Small intestine (tissue), 7 donors: Measurements from ENCODE around the gene SEMG2. TPM values are rescaled to one million over a fixed set of nuclear protein-coding genes. Genes with fewer than 3 reads are reported as not detected.
A peak's percentile ranks its signal among the peaks of the same experiment; 100 is the strongest.

Experiments used
- DNase-seq, 2 donors: peaks; one replicate each; pipeline versions ENCODE4 v3.0.0 to v3.0.0-alpha.2; 2013
- FAIRE-seq: peaks from 2 replicates; lab custom pipeline; 2012; peaks lifted over from hg19 to GRCh38; lab: Jason Lieb, UNC
- H3K27ac ChIP-seq, 3 donors: one replicate each; pipeline ENCODE4 v1.5.1; 2013; ENCODE audit warnings: low read length in 2 of 3, mild to moderate bottlenecking in 2 of 3, control low read depth in 1 of 3, inconsistent platforms in 1 of 3, low read depth in 1 of 3, moderate library complexity in 1 of 3
- H3K27me3 ChIP-seq, 3 donors: one replicate each; pipeline ENCODE4 v1.6.1; 2013; ENCODE audit warnings: low read length in 3 of 3, inconsistent platforms in 1 of 3; ENCODE audit not compliant: control insufficient read depth in 3 of 3, insufficient read depth in 3 of 3
- H3K36me3 ChIP-seq, 3 donors: one replicate each; pipeline ENCODE4 v1.6.1; 2013; ENCODE audit warnings: low read length in 3 of 3, inconsistent platforms in 1 of 3, low read depth in 1 of 3, mild to moderate bottlenecking in 1 of 3, moderate library complexity in 1 of 3; ENCODE audit not compliant: control insufficient read depth in 3 of 3, insufficient read depth in 2 of 3
- H3K4me1 ChIP-seq, 3 donors: one replicate each; pipeline ENCODE4 v1.6.1; 2013; ENCODE audit warnings: low read length in 2 of 3, inconsistent platforms in 1 of 3, low read depth in 1 of 3, mild to moderate bottlenecking in 1 of 3, moderate library complexity in 1 of 3; ENCODE audit not compliant: control insufficient read depth in 3 of 3, insufficient read depth in 2 of 3
- H3K4me3 ChIP-seq, 3 donors: one replicate each; pipeline ENCODE4 v1.5.1; 2013; ENCODE audit warnings: low read length in 3 of 3, control low read depth in 1 of 3, inconsistent platforms in 1 of 3, low read depth in 1 of 3, mild to moderate bottlenecking in 1 of 3, moderate library complexity in 1 of 3
- H3K9me3 ChIP-seq, 2 donors: one replicate each; pipeline ENCODE4 v1.6.1; 2013; ENCODE audit warnings: low read depth in 1 of 2, low read length in 1 of 2; ENCODE audit not compliant: control insufficient read depth in 2 of 2, insufficient read depth in 1 of 2
- WGBS, 3 donors: extraction: QIAGEN DNeasy Blood & Tissue Kit; methylation state at CpG; one replicate each; pipeline ENCODE4 v1.1.7; 2013; 5-methylcytosine and 5-hydroxymethylcytosine counted together
- polyA plus RNA-seq, 4 donors: library from polyadenylated mRNA; stranded (reverse) in 3 of 4; unstranded in 1 of 4; fragments of 200-250 nt in 3 of 4; fragments of 120-200 nt in 1 of 4; gene quantifications; one replicate each; pipeline versions ENCODE4 v1.2.1 to v1.2.3, GENCODE V29; 2013
- donor health status: healthy with polysubstance abuse.
- donor health status: control.
- donor health status: control.
- donor health status: Bipolar disorder and iron deficiency.
- donor health status: healthy.

SEMG2 gene
- polyA plus RNA-seq, 4 donors: not detected

DNA sequence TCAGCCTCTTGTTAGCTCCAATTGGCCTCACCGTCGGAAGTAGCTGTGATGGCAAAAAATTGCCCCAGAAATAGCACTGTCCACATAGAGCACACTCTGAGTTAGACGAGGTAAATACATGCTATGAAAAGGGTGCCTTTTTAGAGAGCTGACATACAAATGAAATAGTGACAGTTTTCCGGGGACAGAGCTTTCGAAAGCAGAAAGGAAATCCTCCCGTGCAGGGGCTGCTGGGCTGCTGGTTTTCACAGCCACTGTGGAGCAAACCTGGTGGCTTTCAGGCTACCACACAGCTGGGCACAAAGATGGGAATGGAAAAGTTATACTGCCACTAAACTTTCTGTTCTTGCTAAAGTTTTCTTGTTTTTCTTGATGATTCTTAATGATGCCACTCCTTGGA lies 24.9 kb downstream of the SEMG2 start:
- DNase-seq: no peak
- Histone ChIP-seq H3K4me3 (no peak overlapping the region), H3K4me1 (no peaks in the 10 kb centered on the region), H3K9me3 (no peaks in the 10 kb centered on the region), H3K27me3 (peaks cover 0 to 16% (median 1%) of the 10 kb centered on the region in 3 donors), H3K36me3 (no peaks in the 10 kb centered on the region), H3K27ac (no peak overlapping the region)
- FAIRE-seq: no peak
- 54 to 65% (median 54%) methylated on average over 6 of the region's 6 CpGs for WGBS, 3 donors

DNA sequence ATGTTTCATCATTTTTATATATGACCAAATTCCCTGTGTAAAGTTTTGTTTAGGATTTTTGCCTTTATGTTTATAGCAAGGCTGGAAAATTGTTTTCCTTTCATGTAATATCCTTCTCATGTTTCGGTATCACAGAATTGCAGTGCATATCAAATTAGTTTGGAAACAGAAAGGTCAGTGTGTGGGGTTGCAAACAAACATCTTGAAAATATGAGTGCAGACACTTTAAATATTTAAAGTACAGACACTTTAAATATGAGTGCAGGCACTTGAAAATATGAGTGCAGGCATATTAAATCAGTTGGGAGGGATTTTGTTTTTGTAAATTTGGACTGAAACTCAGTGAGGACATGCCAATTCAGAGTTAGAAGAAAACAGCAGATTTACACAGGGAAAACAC lies 26.7 kb downstream of the SEMG2 start:
- H3K4me3 ChIP-seq: no peak overlapping the region
- no peak for DNase-seq
- H3K9me3 ChIP-seq: no peaks in the 10 kb centered on the region
- no peaks in the 10 kb centered on the region for H3K4me1 ChIP-seq
- peaks cover 0 to 21% (median 3%) of the 10 kb centered on the region in 3 donors for H3K27me3 ChIP-seq
- no peak for FAIRE-seq
- WGBS, 3 donors: 26 to 65% (median 64%) methylated on average over 1 of the region's 1 CpG
- H3K36me3 ChIP-seq: no peaks in the 10 kb centered on the region
- H3K27ac ChIP-seq: no peak overlapping the region

DNA sequence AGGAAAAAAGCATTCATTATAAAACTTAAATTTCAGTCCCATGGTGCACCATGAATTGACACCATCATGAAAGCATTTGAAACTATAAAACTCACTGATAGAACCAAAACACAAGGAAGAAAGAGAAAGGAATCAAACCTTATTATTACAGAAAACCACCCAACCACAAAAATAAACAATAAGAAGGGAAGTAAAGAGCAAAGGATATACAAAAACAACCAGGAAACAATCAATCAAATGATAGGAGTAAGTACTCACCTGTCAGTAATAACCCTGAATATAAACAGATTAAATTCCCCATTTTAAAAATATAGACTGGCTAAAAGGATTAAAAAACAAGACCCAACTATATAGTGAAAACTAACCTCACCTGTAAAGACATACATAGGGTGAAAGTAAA lies 27.4 kb downstream of the SEMG2 start:
- FAIRE-seq: no peak

DNA sequence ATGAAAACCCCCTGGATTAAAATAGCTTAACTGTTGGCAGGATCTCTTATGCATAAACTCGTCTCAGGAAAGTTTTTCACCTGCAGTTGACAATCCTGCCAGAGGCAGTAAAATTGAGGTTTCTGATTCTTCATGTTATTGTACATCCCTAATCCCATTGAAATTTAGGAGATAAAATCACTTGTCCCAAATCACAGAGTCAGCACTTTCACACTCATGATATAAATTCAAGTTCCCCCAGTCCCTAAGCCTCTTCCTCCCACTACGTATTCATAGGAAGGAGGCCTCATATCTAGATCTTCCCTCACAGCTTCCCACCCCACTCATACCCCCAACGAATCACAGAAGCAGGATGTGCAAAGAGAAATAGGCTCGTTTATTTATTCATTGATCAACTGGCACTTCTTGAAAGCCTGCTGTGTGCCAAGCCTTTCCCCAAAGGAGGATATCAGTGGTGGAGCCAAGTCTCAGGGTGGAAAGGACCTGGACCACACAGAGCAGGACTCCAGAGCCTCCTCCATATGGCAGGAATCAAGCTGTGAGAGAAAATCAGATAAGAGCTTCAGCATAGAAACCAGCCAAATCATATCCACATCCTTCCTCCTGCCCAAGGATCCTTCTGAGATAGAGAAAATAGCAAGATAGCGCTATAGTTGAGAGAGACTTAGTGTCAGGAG lies 30.8 kb downstream of the SEMG2 start:
- Histone ChIP-seq H3K9me3 (no peaks in the 10 kb centered on the region), H3K27ac (no peak overlapping the region), H3K4me3 (no peak overlapping the region), H3K4me1 (peaks cover 0 to 12% (median 0%) of the 10 kb centered on the region in 3 donors), H3K27me3 (peaks cover 0 to 11% (median 3%) of the 10 kb centered on the region in 3 donors), H3K36me3 (no peaks in the 10 kb centered on the region)
- FAIRE-seq (no peak), DNase-seq (no peak)
- WGBS, 3 donors: 52 to 64% (median 61%) methylated on average over 5 of the region's 5 CpGs

More for the DNA sequence above, 27.4 kb downstream of the SEMG2 start:
- no peak for DNase-seq
- Histone ChIP-seq H3K4me3 (no peak overlapping the region), H3K27ac (no peak overlapping the region), H3K27me3 (peaks cover 0 to 25% (median 3%) of the 10 kb centered on the region in 3 donors), H3K9me3 (no peaks in the 10 kb centered on the region), H3K4me1 (no peaks in the 10 kb centered on the region), H3K36me3 (no peaks in the 10 kb centered on the region)

DNA sequence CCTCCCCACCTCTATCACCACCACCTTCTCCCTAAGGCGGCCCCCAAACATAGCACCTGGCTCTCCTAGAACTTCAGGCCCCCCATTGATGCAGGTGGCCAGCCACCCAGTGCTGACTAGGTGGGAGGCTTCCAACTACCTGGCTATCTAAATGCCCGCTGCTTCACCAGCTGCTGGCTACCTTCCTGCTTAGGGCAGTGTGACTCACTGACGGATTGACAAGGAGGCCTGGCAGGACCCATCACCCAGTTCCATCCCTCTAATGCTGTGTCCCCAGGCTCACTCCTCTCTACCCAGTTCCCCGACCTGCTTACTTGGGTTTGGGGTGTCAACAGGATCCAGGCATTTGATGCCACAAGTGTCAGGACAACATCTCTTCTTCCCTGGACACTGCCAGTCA lies 32.1 kb downstream of the SEMG2 start:
- peaks cover 0 to 11% (median 3%) of the 10 kb centered on the region in 3 donors for H3K27me3 ChIP-seq
- H3K9me3 ChIP-seq: no peaks in the 10 kb centered on the region
- no peak overlapping the region for H3K4me3 ChIP-seq
- FAIRE-seq (no peak), DNase-seq (no peak)
- peaks cover 0 to 12% (median 0%) of the 10 kb centered on the region in 3 donors for H3K4me1 ChIP-seq
- no peak overlapping the region for H3K27ac ChIP-seq
- H3K36me3 ChIP-seq: no peaks in the 10 kb centered on the region
- 89 to 92% (median 92%) methylated on average over 4 of the region's 4 CpGs for WGBS, 3 donors

DNA sequence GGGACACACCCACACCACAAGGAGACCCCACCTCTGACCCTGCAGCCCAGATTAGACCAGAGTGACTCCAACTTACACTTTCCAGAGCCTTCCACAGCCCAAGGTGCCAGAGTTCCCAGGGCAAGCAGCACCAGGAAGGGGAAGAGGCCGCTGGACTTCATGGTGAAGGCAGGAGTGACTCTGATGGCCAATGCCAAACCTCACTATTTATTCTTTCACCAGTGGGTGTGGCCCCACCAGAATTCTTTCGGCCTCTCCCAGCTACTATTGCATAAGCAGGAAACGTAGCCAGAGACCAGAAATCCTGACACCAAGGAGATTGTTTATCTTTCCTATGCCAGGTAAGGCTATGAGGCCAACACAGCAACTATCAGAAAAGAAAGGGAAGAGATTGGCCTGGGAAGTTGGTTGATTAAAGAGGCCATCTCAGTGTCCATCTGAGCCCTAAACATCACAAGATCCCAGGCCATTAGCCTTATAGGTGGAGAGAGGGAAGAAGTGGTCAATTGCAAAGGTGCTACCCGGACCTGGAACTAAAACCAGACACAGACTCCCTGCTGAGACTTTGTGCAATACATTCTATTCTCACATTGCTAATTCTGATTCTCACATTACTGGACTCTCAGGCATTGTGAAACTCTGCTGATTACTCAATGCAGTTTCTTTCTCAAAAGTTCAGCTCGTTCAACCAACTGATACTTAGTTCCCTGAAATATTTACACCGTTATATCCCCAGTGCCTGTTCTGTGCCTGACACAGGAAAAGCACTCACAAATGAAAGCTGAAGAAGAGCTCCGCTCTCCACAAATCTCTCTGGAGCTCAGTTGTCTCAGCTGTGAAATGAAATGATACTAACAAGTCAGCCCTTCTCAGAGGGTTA lies 33.5 kb downstream of the SEMG2 start, which contains the start of gene SLPI:
TSS of gene SLPI (minus strand) at position 182 of the 880 bp plus-strand sequence. CDS start at position 161, 21 bp downstream.
- Histone ChIP-seq H3K27me3 (peaks cover 0 to 11% (median 4%) of the 10 kb centered on the region in 3 donors), H3K4me3 (no peak within 1 kb of the TSS), H3K4me1 (peaks cover 0 to 12% (median 0%) of the 10 kb centered on the region in 3 donors), H3K9me3 (no peaks in the 10 kb centered on the region), H3K27ac (peak within 1 kb of the TSS in 2 of 3 donors; percentile 45 to 68), H3K36me3 (no peaks in the 10 kb centered on the region)
- DNase-seq (peak; percentile 74 to 81), FAIRE-seq (no peak)
- WGBS, 3 donors: 32 to 33% (median 33%) methylated on average over 7 of the region's 7 CpGs

DNA sequence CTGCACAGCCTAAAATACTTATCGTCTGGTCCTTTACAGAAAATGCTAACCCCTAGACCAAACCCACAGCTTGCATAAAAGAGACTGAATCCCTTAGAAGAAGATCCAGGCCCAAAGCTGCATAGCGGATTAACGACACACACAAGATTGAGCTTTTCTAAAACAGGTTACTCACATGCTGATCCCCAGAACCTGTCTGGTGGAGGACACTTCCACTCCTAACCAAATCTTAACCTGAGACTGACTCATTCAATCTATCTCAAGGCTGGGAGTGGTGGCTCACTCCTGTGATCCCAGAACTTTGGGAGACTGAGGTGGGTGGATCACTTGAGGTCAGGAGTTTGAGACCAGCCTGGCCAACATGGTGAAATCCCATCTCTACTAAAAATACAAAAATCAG lies 36.0 kb downstream of the SEMG2 start:
- Histone ChIP-seq H3K36me3 (no peaks in the 10 kb centered on the region), H3K27me3 (peaks cover 0 to 17% (median 2%) of the 10 kb centered on the region in 3 donors), H3K9me3 (no peaks in the 10 kb centered on the region), H3K27ac (no peak overlapping the region), H3K4me3 (no peak overlapping the region), H3K4me1 (peaks cover 0 to 12% (median 0%) of the 10 kb centered on the region in 3 donors)
- 68 to 84% (median 79%) methylated on average over 3 of the region's 3 CpGs for WGBS, 3 donors
- DNase-seq (no peak), FAIRE-seq (no peak)

DNA sequence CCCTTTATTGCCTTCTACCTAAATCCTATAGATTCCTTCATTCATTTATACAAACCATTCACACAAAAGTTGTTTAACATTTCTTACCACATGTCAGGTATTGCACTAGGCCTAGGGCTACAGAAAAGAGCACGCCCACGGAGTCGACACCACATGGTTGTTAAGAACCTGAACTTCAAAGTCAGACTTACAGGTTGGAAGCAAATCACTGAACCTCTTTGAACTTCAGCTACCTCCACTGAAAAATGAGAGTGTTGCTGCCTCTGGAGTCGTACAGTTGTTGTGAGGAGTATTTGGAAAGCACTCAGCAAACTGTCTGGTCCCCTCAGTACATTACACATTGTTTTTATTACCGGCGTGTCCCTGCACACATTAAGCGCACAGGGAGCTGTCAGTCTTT lies 36.5 kb downstream of the SEMG2 start:
- Histone ChIP-seq H3K4me1 (peaks cover 0 to 12% (median 0%) of the 10 kb centered on the region in 3 donors), H3K27ac (no peak overlapping the region), H3K27me3 (peaks cover 0 to 17% (median 2%) of the 10 kb centered on the region in 3 donors), H3K9me3 (no peaks in the 10 kb centered on the region), H3K4me3 (no peak overlapping the region), H3K36me3 (no peaks in the 10 kb centered on the region)
- FAIRE-seq: no peak
- WGBS, 3 donors: 82 to 90% (median 85%) methylated on average over 7 of the region's 7 CpGs
- no peak for DNase-seq
